SIG-M5 treated with dmso at 0.1 percent for 504 hours (cell line): ENCODE results near the gene FBXL16.

ENCODE experiments used
- DNase-seq: peaks from one replicate; lab custom pipeline; 2025; ENCODE audit not compliant: unreplicated experiment; lab: John Stamatoyannopoulos, UW

FBXL16 gene

DNA sequence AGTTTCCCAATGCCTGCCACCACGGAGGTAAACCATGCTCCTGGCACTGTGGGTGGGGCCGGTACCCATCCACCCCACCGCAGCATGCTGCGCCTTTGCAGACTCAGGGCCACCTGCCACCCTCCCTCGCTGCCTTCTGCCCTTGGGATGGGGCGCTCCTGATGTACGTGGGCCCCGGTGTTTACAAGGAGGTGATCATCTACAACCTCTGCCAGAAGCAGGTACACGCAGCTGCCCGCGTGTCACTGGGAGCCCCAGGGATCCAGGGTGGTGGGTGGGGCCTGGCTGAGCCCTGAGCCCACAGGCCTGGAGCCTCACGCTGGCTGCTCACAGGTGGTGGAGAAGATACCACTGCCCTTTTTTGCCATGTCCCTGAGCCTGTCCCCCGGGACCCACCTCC lies 39.0 kb downstream of the FBXL16 start:
- DNase-seq = no peak

DNA sequence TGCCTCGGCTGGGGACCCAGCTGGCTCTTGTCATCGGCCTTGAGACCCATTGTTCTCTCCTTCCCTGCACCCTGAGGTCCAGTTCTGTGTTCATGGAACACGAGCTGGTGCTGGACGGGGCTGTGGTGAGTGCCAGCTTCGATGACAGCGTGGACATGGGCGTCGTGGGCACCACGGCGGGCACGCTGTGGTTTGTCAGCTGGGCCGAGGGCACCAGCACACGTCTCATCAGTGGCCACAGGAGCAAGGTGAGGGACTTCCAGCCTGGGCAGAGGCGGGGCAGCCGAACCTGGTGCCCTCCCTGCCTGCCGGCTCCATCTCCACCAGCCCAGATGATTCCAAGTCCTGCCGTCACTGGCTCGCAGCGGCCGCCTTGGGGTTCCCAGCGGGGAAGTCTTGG lies 43.0 kb downstream of the FBXL16 start:
- DNase-seq = no peak

DNA sequence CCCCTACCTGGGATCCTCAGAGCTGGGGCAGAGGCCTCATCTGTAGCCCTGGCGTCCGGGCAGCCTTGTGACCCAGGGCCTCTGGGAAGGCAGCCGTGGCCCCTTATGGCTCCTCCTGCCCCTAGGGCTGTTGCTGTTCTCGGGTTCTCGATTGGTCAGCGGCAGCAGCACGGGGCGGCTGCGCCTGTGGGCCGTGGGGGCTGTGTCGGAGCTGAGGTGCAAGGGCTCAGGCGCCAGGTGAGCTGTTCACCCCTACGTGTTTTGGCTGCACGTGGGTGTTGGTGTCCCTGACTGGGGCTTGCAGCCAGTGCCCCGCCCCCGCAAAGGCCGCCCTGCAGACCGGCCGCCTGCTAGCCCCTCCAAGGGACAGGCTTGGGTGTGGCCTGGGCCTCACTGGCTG lies 43.5 kb downstream of the FBXL16 start:
- no peak for DNase-seq

DNA sequence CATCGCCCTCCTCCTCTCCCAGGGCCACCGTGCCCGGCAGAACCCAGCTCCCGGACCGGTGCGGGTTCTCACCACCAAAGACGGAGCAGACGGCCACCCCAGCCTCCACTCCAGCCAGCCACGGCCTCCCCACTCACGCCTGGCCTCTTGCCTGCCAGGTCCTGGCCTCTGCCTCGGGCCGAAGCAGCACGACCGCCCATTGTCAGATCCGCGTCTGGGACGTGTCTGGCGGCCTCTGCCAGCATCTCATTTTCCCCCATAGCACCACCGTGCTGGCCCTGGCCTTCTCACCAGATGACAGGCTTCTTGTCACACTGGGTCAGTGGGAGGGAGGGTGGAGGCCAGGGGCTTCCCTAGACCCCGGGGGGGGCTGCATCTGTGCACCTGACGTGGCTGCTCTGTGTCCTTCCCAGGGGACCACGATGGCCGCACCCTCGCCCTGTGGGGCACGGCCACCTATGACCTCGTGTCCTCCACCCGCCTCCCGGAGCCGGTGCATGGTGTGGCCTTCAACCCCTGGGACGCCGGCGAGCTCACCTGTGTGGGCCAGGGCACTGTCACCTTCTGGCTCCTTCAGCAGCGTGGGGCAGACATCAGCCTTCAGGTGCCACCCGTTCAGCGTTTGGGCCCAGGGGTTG lies 44.3 kb downstream of the FBXL16 start:
- no peak for DNase-seq

DNA sequence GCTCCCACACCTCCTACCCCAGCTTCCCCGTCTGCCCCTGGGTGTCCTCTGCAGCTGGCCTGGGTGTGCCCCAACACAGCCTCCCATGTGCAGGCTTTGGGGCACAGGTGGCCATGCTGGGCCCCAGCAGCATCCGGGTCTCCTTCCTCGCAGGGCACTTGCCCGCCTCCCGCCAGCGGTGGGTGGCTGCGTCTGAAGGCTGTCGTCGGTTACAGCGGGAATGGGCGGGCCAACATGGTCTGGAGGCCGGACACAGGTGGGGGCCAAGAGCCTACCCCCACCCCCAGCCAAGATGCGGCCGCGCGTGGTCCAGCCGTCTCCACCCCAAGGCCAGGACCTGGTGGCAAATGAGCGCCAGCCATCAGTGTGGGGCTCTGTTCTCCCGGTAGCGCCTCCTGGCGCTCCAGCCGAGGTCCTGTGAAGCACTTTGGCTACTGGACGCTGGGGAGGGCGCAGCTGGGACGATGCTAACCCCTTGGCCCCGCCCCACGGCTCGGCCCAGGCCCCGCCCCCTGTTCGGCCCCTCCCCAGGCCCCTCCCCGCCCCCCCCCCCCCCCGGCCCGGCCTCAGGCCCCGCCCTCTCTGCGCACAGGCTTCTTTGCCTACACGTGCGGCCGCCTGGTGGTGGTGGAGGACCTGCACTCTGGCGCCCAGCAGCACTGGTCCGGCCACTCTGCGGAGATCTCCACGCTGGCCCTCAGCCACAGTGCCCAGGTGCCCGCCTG lies 45.0 kb downstream of the FBXL16 start:
- peak; percentile 77 for DNase-seq

DNA sequence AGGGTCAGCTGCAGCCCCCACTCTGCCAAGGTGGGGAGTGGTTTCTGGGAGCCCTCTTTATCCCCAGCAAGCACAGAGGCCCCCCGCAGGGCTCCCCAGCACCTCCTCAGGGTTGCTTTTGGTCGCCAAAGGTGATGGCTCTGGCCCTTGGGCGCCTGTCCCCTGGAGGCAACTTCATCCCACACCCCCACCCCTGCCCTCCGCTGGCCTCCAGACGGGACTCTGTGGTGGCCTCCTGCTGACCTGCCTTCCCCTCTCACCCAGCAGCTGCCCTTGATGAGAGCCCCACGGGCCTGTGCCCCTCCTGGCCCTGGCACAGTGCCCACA lies 45.5 kb downstream of the FBXL16 start:
- no peak for DNase-seq

DNA sequence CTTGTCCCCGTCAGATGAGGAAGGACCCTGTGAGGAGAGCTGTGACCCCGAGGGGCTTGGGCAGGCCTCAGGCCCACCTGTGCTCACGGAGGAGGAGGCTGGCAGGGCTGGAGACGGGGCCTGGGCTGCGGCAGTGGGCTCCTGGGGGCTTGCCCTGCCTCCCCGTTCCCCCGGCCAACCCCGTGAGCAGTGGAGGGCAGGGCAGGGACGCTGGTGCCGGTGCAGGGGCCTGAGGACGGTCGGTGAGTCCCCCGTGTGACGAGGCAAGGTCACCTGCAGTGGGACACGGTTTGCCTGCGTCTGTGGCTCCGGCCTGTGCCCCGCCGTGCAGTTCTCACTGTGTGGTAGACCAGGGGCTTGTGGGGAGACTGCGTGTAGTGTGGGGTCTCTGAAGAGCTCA lies 46.0 kb downstream of the FBXL16 start:
- no peak for DNase-seq

DNA sequence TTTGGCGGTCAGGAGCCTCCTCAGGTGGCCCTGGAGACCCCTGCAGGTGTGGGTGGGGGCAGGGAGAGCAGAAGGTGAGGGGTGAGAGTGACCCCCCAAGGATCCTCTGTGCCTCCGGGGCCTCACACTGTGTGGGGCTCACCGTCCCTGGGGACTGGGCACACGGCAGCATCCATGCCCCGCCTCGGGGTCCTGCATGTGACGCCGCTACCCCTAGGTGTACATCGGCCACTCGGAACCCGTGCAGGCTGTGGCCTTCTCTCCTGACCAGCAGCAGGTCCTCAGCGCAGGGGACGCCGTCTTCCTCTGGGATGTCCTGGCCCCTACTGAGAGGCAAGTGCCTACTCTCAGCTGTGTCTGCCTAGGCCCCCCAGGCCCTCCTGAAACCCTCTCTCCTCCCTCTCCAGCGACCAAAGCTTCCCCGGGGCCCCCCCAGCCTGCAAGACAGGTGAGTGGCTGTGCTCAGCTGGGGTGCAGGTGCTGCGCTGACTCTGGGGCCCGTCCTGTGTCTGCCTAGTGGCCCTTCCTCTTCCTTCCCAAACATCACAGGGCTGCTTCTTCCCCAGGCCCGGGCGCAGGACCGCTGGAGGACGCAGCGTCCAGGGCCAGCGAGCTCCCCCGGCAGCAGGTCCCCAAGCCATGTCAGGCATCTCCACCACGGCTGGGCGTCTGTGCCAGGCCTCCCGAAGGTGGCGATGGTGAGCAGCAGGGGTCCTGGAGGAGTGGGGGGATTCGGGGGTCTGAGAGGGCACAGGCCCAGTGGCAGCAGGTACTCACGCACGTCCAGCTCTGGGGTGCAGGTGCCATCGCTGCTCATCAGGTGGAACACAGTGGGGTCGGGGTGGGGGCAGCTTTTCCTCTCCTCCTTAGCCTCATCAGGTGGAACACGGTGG lies 46.7 kb downstream of the FBXL16 start:
- DNase-seq = no peak

DNA sequence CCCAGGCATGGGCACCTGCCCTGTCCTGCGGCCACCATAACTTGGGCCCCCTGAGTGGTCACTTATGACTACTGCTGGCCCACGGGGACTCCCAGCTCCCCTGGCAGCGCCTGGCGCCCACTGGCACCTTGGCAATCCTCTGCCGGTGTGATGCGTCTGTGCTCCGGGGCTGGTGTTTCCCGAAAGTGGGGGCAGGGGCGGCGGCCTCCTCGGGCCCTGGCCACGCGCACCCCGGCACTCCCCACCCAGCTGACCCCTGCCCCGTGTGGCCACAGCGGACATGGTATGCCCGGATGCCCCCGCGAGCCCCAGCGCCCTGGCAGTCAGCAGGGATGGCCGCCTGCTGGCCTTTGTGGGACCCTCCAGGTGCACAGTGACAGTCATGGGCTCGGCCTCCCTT lies 48.1 kb downstream of the FBXL16 start:
- no peak for DNase-seq

DNA sequence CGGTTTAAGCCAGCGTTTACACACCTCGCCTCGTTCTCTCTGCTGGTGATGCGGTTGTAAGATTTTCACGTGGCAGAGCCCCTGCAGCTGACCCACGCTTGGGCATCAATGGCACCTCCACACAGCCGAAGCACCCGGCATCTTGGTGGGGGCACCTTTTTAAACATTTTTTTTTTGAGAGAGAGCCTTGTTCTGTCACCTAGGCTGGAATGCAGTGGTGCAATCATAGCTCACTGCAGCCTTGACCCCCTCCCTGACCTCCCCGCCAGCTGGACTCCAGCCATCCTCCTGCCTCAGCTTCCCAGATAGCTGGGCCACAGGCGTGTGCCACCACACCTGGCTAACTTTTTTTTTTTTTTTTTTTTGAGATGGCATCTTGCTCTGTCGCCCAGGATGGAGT lies 51.6 kb downstream of the FBXL16 start:
- DNase-seq = no peak

DNA sequence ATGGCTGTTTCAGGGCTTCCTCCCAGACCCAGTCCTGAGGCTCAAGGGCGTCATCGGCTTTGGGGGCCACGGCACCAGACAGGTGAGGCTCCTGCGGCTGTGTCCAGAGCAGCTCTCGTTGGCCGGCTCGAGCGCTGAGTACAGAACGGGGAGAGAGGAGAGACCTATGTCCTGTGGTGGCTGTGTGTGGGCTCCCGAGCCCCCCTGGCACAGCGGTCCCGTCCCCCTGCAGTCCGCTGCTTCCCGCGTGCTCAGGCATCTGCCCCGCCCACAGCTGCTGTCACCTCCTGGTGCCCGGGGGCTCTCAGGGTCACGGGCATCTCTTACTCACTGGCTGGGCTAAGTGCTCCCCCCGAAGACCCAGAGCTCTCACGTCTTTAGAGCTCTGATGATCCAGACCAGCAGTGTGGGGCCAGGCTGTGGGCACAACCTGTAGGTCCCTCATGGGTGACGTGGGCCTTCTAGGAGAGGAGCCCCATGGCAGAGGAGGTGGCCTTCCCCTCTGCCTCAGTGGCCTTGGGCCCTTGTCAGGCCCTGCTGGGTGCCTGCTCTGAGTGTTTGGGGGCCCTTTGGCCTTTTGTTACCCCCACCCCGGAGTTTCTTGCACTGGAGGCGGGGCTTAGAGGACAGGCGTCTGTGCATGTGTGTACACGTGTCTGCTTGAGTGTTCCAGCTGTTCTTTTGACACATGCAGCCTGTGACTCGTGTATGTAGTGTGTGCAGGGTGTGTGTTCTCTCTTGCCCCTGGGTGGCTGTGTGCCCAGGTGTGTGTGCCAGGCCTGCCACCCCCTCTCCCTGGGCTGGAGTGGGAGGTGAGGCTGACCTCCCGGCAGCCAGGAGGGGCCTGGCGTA lies 52.9 kb downstream of the FBXL16 start:
- DNase-seq = no peak

DNA sequence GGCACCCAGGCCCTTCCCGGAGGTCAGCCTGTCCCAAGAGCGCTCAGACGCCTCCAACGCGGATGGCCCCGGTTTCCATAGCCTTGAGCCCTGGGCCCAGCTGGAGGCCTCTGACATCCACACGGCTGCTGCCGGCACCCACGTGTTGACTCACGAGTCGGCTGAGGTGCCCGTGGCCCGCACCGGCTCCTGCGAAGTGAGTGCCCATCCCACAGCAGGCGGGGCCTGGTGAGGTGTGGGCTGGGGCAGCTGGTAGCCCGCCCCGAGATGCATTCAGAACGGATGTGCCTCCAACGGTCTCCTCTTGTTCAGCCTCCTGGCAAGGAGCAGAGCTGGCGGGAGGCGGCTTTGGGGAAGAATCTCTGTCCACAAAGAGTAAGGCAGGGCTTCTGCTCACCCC lies 53.8 kb downstream of the FBXL16 start:
- DNase-seq = no peak

DNA sequence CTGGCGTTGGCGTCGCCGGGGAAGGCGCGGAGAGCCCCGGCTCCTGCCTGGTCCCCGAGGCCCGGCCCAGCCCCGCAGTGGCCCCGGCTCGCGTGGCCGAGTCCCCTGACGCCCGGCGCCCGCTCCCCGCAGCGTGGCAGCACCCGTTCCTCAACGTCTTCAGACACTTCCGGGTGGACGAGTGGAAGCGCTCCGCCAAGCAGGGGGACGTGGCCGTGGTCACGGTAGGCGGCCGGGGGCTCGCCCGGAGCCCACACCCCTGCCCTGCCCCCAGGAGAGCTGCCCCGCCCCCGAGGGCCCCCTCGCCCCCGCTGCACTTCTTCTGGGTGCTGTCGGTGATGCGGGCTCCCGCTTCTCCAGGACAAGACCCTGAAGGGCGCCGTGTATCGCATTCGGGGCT lies 56.0 kb downstream of the FBXL16 start:
- peak; percentile 27 for DNase-seq

DNA sequence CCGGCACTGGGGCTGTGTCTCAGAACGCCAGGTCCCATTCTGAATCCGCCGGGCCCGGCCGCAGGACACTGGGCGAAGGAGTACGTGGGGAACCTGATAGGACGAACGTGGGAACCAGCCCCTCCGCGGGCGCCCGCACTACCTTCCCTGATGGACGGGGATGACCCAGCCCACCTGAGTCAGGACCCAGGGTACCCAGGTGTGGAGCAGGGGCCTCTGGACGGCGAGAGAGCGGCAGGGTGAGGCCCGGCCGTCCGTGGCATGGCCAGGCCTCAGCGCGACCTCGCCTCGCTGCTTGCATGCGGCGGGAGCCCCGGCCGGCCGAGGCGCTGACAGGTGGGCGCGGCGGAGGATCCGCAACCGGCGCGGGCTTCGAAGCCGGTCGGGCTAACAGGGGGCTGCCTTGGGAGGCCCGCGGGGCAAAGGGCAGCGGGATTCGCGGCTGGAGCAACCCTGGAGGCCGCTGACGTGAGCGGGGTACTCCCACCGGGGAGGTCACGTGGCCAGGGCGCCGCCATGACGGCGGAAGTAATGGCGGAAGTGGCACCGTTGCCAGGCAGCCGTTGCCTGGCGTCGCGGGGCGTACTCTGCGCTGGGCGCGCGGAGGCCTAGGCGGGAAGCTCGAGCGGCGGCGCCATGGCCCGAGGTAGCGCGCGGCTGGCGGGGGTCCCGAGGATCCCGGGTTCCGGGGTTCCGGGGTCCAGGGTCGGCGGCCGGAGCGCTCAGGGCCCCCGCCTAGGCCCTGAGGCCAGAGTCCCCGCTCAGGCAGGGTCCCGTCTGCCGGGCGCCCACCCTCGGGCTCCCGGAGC lies 56.6 kb downstream of the FBXL16 start, which contains the start of gene WDR90:
TSS of gene WDR90 (plus strand) at position 585 of the 809 bp plus-strand sequence. CDS start at position 637, 52 bp downstream.
- DNase-seq = peak; percentile 87

DNA sequence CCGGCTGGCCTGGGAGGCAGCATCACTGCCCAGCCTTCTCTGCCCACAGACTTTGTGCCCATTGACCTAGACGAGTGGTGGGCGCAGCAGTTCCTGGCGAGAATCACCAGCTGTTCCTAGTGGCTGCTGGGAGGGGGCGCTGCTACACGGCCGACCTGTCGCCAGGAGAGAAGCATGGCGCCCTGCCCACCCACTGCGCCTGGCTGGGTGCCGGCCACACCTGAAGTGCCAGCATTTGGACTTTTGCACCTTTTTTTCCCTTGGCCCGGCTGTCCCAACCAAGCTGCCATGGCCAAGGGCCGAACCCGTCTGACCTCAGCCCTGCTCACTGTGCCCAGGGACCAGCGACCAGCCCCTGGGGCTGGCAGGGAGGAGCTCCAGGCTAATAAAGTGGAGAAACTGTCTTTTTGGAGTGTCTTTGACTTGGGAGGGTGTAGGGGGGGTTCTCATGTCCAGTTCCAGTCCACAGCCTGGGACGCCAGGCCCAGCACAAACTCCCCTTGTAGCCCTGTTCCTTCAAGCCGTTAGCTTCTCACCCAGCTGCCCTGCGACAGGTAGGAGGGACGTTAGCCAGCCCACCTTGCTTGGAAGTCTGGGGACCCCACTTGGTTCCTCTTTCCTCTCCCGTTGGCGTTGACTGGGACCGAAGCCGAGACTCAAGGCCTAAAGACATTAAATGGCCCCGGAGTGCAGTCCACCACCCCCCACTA lies 57.4 kb downstream of the FBXL16 start:
- peak; percentile 17 for DNase-seq

DNA sequence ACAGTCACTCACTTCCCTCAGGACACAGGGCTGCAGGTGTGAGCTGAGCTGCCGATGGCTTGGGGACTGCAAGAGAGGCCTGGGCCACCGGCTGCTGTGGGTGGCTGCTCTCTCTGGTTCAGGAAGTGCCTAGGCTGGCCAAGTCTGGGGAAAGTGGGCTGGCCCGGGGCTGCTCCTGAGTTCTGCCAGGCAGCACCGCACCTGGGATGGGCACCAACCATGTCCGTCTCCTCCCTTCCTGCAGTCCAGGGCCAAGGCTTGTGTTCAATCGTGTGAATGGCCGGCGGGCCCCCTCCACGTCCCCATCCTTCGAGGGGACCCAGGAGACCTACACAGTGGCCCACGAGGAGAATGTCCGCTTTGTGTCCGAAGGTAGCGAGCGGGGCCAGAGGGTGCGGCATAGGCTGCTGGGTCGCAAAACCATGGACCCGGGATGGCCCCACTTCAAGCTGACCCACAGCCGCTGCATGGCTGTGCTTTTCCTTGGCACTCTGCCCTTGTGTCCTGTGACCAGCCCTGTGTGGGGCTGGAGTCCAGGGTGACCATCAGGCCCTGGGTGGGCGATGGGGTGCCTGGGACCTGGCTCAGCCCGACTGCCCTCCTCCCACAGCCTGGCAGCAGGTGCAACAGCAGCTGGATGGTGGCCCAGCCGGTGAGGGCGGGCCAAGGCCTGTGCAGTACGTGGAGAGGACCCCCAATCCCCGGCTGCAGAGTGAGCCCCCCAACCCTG lies 58.3 kb downstream of the FBXL16 start:
- no peak for DNase-seq

DNA sequence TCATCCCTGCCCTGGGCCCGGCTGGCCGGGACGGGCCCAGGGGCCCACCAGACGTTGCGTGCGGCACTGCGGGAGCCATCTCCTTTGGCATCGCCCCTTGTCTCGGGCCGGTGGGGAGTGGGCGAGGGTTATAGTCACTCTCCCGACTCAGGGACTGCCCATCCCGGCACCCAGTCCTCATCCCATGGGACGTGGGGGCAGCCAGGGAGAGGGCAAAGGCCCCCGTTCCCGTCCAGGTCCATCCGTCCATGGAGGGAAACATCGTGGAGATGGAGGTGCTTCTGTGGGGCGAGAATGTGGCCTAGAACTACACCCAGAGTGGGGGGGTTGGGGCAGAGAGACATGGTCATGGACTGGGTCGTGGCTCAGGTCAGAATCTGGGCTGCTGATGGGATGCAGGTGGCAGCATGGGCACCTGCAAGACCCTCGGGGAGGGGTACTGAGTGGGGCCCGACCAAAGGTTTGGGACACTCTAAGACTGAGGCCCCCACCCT lies 58.9 kb downstream of the FBXL16 start:
- DNase-seq = no peak

DNA sequence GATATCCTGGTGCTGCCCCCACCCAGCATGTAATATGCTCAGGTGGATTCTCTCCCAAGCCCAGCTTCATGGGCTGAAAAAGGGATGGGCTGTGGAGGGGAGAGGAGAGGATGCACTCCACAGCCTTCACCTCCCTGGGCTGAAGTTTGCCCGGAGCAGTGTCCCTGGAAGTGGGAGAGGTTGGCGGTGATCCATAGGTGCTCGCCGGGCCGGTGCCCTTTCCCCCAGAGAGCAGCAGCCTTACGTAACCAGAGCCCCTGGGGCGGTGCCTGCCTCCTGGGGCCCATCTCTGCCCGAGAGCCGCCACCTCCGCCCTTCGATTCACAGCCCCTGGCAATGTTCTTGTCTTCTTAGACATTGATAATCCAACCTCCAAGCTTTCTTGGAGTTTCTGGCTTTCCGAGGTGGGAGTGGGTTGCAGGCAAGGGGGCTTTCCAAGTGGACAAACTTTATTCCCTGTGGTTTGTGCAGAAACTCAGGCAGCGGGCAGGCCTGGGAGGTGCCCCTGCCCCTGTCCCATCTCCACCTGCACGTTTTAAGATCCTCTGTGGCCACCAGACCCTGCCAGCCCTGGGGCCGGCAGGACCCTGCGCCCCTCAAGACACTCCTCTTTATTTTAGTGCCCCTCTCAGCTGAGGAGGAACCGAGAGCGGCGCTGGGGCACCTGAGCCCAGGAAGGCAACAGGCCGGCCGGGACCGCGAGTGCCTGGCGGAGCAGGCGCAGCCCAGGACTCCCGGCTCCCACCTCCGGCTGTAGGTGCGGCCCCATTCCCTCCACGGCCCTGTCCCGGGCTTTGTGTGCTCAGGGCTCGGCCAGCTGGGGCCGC lies 59.5 kb downstream of the FBXL16 start:
- no peak for DNase-seq
